ENCODE data around the gene KRT27. TPM values are rescaled to one million over a fixed set of nuclear protein-coding genes. Genes with fewer than 3 reads are reported as not detected.
"Not testable (repeated sequence)": the region's sequence is repeated elsewhere in the genome, so short reads cannot be mapped to it uniquely, and the experiment has no call there.

The KRT27 gene, protein sequence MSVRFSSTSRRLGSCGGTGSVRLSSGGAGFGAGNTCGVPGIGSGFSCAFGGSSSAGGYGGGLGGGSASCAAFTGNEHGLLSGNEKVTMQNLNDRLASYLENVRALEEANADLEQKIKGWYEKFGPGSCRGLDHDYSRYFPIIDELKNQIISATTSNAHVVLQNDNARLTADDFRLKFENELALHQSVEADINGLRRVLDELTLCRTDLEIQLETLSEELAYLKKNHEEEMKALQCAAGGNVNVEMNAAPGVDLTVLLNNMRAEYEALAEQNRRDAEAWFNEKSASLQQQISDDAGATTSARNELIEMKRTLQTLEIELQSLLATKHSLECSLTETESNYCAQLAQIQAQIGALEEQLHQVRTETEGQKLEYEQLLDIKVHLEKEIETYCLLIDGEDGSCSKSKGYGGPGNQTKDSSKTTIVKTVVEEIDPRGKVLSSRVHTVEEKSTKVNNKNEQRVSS
- polyA plus RNA-seq (ENCODE audit: insufficient read length in 4 of 4): under 1 TPM in 1 of 4 donors, not detected in 3; 0.05 TPM

DNA sequence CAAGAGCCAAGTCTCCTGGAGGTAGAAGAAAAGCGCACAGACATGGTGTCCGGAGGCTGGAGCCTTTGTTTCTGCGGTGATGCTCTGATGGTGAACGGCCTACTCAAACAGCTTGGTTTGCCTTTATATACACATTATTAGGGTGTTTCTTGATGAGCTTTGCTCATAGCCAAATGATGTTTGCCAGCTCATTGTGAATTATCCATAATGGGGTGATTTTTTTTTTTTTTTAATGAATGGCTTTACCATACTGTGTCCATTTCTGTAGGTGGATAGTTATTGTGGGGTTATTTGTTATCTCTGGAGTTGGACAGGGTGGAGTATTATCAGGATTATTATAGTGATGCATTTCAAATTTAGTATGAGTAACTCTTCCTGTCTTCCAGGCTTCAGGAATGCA is at the start of gene KRT27:
Gene KRT27, minus strand, starts transcription at position 101 of the 400 bp plus-strand sequence. Its CDS starts 57 bp downstream, at position 44.
- no peak for DNase-seq (ENCODE audit: low read depth in 4 of 4, low spot score in 3 of 4)

DNA sequence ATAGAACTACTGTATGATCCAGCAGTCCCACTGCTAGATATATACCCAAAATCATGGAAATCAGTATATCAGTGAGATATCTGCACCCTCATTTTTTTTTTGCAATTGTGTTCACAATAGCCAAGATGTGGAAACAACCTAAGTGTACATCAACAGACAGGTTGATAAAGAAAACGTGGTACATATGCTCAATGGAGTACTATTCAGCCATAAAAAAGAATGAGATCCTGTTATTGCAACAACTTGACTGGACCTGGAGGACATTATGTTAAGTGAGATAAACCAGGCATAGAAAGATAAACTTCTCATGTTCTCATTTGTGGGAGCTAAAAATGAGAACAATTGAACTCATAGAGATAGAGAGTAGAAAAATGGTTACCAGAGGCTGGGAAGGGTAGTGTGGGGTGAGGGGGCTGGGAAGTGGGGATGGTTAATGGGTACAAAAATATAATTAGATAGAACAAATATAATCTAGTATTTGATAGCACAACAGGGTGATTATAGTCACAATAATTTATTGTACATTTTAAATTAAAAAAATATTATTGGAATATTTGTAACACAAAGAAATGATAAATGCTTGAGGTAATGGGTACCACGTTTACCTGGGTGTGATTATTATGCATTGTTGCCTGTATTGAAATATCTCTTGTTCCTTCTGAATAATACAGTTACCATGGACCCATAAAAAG is 47.9 kb upstream of the KRT27 start:
- no peak for DNase-seq (ENCODE audit: low read depth in 4 of 4, low spot score in 3 of 4)

DNA sequence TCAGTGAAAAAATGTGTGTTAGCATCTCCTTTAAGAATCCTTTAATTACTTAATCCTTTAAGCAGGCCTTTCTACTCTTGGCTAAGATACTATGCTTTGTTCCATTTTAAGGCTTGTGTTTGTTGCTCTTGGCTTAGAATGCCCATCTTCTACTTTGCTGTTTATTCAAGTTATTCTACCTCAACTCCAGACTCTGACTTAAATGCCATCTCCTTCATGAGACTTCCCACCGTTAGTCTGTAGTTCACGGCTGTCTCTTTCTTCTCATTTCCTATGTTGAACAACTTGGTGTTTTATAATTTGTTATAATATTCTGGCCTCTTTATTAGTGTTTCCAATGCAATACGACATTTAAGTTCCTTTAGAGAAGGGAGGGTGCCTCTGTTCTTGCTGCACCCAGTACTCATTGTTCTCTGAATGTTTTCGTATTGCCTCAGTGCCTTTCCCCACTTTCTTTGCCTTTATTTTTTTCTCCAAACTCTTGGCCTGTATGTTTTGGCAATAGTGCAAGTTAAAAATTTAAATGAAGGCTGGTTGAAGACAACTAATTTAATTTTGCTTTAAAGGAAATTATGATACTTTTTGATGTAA is 46.2 kb upstream of the KRT27 start:
- DNase-seq (ENCODE audit: low read depth in 4 of 4, low spot score in 3 of 4): no peak

DNA sequence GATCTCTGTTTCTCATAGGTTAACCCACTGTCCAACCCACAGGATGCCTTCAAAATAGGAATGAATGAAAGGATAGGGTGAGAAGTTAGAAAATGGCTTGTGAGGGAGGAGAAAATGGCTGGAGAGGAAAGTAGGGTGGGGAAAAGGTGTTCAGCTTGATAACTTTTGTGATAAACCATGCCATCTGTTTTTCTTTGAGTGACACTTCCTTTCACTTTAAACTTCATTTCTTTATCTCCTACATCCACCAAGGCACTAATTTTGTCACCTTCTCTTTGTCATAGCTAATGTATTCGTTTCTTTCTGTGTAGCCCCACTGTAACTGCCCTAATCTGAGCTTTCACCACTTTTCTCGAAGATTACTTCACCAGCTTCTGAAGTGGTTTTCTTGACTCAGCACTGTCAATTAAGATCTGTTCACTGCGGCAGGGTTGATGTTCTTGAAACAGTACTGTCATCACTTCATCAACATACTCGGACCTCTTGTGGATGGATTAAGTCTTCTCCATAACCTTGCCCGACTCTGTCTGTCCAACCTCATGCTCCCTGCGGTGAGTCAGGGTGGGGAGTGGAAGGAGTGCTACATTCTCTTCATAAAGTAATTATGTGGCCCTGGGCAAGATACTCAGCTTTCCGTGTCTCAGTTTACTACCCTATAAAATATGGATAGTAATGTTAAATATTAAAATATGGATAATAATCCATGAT is 45.5 kb upstream of the KRT27 start:
- no peak for DNase-seq (ENCODE audit: low read depth in 4 of 4, low spot score in 3 of 4)

DNA sequence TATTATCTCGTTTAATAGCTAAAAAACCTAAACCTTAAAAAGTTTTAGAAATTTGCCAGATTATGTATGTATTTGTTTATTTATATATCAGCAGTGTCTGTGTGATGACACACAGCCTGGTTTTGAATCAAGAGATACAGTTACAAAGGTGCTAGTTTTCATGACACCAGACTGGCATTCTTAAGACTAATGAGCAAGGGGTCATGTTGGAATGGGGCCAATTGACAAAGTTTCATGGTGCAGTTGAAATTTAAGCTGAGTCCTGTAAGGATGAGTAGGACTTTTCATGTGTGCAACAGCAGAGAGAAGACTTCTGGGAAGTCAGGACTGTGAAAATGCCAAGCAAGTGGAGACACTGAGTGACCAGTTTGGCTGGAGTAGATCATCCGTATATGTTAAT is 43.2 kb upstream of the KRT27 start:
- DNase-seq (ENCODE audit: low read depth in 4 of 4, low spot score in 3 of 4): no peak

DNA sequence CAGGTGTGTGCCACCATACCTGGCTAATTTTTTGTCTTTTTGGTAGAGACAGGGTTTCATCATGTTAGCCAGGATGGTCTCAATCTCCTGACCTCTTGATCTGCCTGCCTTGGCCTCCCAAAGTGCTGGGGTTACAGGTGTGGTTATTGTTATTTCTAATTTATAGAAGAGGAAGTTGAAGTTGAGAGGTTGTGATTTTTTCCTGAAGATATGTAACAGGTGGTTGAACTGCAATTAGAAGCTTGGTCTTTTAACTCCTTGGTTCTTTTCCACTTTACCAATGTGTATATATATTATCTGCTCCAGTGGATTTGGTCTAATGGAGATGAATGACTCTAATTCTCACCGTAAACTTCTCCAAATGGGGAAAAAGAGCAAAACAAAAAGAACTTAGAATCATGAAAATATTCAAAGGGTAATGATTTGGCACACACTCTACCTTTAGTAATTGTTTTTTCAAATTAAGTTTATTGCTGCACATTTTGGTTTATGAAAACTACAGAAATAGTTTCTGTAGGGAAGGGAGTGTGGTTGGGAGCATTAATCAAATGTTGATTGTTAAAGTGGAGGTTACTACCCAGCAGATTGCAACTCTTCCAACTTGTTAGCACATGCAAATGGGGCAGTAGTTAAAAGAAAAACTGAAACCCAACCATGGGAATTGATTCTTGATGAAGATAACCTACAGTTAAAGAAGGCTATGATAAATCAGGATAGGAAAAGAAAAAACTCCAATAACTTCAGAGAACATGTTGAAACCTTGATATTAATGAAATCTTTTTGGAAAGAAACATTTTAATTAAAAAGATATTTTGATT is 41.9 kb upstream of the KRT27 start:
- DNase-seq (ENCODE audit: low read depth in 4 of 4, low spot score in 3 of 4): no peak

DNA sequence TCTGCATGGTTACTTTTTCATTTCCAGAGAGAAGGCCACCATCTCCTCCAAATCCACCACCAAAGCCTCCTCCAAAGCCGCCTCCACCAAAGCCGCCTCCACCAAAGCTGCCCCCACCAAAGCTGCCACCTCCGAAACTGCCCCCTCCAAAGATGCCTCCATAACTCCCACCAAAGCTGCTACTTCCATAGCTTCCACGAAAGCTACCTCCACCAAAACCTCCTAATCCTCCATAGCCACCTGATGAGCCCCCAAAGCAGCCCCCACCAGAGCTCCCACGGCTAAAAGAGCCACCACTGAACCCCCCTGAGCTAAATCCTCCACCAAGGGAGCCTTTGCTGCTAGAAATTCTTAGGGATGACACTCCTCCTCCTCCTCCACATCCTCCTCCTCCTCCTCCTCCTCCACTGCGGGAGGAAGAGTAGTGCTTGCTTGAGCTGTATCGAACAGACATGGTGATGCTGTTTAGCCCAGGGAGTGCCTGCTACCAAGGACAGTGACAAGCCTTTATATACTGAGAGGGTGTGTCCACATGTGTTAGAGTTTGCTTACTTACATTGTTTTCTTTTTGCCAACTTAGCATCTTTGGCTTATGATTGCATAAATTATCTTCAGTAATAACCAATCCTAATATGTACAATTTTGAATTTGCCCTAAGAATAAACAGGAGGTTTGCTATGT is 39.9 kb upstream of the KRT27 start, which contains the start of gene KRT10:
Gene KRT10, minus strand, starts transcription at position 483 of the 681 bp plus-strand sequence. Its CDS starts 29 bp downstream, at position 454.
- DNase-seq (ENCODE audit: low read depth in 4 of 4, low spot score in 3 of 4): no peak

DNA sequence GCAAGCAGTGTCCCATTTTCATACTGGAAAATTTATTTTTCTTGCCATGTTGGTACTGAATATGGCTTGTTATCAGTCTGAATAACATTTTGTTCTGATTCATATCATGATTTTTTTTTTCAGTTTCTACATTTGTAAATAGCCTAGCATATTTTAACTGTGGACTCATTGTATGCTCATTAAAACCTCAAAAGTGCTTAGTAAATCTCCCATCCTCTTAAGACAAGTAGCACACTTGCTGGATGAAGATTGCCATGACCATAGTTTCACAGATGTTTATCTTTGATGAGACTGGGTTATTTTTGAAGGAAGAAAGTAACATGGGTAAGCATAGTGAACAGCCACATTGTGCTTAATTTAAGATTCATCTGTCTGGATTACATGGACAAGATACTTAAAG is 39.2 kb upstream of the KRT27 start:
- DNase-seq (ENCODE audit: low read depth in 4 of 4, low spot score in 3 of 4): no peak

DNA sequence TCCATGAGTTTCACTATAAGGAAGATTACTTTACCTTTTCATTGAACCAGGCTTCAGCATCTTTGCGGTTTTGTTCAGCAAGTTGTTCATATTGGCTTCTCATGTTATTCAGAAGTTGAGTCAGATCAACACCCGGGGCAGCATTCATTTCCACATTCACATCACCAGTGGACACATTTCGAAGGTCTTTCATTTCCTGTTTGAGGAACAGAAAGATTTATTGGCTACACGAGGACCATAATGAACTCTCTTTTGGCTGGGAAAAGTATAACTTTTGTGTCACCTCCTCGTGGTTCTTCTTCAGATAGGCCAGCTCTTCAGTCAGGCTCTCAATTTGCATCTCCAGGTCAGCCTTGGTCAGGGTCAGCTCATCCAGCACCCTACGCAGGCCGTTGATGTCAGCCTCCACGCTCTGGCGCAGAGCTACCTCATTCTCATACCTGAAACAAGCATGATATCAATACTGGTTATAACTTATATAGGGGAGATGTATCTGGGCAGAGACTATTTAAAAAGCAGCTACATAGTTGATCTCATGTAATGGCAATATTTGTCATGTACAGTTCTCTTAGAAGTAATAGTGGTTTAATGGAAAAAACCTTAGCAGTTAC is 38.0 kb upstream of the KRT27 start:
- DNase-seq (ENCODE audit: low read depth in 4 of 4, low spot score in 3 of 4): no peak

DNA sequence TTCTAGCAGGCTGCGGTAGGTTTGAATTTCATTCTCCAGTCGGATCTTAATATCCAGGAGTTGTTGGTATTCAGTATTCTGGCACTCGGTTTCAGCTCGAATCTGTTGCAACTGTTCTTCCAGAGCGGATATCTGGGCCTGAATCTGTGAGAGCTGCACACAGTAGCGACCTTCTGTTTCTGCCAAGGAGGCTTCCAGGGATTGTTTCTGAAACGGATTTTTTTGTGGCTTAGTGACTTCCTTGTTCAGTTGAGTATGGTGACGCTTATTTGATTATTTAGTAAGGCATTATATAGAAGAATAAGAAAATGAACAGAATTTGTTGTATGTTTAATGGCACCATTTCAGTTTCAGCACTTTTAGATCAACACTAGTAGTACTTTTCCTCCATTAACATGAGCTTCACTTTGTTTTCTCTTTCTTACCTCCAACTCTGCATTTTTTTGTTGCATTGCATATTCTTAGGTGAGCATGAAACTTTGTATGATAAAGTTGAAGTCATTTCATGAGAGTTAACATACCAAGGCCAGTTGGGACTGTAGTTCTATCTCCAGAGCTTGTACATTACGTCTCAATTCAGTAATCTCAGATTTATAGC is 37.3 kb upstream of the KRT27 start:
- no peak for DNase-seq (ENCODE audit: low read depth in 4 of 4, low spot score in 3 of 4)

DNA sequence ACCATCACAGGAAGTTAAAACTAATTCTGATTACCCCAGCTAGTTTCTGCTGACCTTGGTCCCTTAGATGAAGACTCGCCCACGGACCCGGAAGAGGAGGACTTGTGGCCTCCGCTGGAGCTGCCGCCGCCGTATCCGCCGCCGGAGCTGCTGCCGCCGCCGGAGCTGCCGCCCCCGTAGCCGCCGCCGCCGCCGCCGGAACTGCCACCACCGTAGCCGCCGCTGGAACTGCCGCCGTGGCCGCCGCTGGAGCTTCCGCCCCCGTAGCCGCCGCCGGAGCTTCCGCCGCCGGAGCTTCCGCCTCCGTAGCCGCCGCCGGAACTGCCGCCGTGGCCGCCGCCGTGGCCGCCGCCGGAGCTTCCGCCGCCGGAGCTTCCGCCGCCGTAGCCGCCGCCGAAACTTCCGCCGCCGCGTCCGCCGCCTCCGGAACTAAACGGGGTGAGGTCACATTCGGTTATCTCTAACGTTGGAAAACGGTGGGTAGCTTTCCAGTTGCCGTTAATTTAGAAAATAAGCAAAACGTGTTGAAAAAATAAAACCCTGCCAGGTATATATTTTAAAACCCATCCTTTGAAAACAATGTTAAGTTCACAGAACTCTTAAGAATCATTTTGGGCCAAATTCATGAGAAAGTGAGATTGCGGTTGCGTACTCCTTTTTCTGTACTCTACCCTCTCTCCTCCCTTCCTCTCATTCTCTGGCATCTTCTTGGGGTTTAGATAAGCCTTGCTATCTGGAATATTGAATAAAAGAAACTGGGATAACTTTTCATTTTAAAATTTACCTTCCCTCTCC is 36.6 kb upstream of the KRT27 start:
- DNase-seq (ENCODE audit: low read depth in 4 of 4, low spot score in 3 of 4): peak; percentile 57 to 66 (median 58)

DNA sequence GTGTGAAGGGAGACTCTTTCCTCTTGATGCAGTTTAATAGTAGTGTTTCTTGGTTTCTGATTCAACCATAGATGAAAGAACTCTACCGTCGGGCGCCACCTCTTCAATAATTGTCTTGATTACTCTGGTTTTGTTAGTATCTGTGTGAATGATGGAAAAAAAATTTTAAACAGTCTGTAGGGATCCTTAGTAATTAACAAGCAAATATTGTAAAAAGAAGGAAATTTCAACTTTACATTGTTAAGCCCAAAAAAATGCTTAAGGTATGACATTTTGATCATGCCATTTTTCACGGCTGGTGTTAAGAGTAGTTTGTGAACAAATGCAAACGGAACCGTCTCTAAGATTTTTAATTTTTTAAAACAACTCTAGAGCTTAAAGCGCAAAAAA is 36.0 kb upstream of the KRT27 start:
- DNase-seq (ENCODE audit: low read depth in 4 of 4, low spot score in 3 of 4): no peak

DNA sequence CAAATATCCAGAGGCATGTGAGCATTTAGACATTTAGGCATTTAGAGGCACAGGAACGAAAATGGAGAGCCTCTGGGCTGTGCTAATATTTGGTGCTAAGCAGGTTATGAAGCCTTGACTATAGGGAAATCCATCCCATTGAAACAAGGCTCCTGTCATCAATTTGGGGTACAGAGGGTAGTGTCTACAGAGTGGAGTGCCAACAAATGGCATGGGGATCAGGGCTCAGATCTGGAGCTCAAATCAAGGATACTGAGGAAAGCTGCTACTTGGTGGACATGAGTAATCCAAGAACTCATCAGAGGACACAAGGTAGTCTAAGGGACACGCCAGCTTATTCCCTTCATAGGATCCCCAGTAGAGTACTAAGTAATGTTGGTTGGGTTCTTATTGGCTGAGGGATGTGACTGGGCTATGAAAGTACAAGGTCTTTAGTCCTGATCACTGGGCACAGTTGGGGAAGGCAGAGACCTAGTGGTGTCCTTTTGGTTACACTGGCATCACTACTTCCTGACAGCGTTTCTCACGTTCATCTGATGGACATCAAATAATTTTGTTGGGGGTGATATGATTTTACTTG is 34.8 kb upstream of the KRT27 start:
- no peak for DNase-seq (ENCODE audit: low read depth in 4 of 4, low spot score in 3 of 4)

DNA sequence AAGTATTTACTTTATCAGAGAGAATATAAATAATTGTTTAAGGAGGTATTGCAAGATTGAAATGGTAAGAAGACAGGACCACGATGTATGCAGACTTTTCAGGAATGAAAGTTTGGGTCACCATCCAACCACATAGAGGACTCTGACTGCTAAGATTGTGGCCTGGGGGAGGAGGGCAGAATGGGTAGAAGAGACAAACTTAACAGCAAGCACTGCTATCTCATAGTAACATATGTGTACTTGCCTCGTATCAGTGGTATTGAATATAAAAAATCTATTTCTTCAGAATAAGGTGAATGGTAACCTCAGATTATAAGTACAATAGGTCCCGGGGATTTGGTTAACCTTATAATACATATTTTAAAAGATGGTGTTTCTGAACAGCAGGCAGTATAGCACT is 34.2 kb upstream of the KRT27 start:
- DNase-seq (ENCODE audit: low read depth in 4 of 4, low spot score in 3 of 4): no peak

DNA sequence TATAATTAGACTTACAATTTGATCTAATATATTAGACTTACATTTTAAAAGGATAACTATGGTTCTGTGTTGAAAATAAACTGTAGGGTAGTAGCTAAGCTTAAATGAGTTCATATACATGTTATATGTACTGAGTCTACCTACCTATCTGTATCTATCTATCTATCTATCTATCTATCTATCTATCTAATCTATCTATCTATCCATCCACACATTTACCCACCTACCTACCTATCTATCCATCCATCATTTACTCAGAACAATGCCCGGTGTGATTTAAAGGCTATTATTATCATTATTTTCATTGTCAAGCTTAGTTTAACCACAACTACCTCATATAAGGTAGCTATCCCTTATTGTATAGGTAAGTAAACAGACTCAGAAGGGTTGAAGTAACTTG is 33.0 kb upstream of the KRT27 start:
- DNase-seq (ENCODE audit: low read depth in 4 of 4, low spot score in 3 of 4): no peak

DNA sequence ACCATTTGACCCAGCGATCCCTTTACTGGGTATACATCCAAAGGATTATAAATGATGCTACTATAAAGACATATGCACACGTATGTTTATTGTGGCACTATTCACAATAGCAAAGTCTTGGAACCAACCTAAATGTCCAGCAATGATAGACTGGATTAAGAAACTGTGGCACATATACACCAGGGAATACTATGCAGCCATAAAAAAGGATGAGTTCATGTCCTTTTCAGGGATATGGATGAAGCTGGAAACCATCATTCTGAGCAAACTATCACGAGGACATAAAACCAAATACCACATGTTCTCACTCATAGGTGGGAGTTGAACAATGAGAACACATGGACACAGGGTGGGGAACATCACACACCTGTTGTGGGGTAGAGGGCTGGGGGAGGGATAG is 32.3 kb upstream of the KRT27 start:
- DNase-seq (ENCODE audit: low read depth in 4 of 4, low spot score in 3 of 4): not testable (repeated sequence)

DNA sequence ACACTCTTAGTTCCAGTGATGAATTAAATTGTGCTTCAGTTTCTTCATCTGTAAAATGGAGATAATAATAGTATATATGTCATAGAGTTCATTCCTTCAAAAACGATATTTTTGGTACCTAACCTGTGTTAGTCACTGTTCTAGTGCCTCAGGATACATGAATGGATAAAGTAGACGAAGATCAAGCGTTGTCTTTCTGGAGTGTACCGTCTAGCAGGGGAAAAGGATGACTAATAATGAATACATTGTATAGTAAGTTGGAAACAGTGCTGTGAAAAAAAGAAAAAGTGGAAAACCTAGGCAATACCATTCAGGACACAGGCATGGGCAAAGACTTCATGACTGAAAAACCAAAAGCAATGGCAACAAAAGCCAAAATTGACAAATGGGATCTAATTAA is 31.5 kb upstream of the KRT27 start:
- DNase-seq (ENCODE audit: low read depth in 4 of 4, low spot score in 3 of 4): no peak

All from right renal pelvis (tissue), 4 donors.